Astrocyte of the spinal cord (primary cell): ENCODE measurements around the gene DPH5.

Experiments used
- DNase-seq: peaks from one replicate; pipeline ENCODE4 v3.0.0; 2011; ENCODE audit warnings: low read depth, low spot score
- H3K4me3 ChIP-seq: 2 replicates; pipeline ENCODE4 v1.5.1; 2011; ENCODE audit warnings: low read depth, mild to moderate bottlenecking, low read length, moderate library complexity
- CTCF ChIP-seq: IDR thresholded peaks from 2 replicates; pipeline ENCODE4 v1.5.1; 2012; ENCODE audit warnings: low read depth, mild to moderate bottlenecking, low read length, inconsistent platforms
- in situ Hi-C: cut with HindIII; loops from 2 replicates; pipeline ENCODE4 v1.10.0; 2017; ENCODE audit warnings: low sequenced_read_pairs

Gene DPH5

GRCh38 chr1:101044749-101045148, 19.2 kb upstream of the DPH5 start:
- TF ChIP-seq CTCF, result no peak
- in situ Hi-C loops, result no loop called here
- no peak overlapping the region for H3K4me3 ChIP-seq
- no peak for DNase-seq

- no peak for TF ChIP-seq CTCF
- no peak for DNase-seq
- no peak overlapping the region for H3K4me3 ChIP-seq
- in situ Hi-C loops, result no loop called here
Measured at GRCh38 chr1:101044259-101044658, 18.7 kb upstream of the DPH5 start.

GRCh38 chr1:101043776-101044175, 18.2 kb upstream of the DPH5 start:
- no peak overlapping the region for H3K4me3 ChIP-seq
- TF ChIP-seq CTCF, result peak; percentile 9
- in situ Hi-C loops, result no loop called here
- peak; percentile 50 for DNase-seq

GRCh38 chr1:101041300-101041699, 15.7 kb upstream of the DPH5 start:
- TF ChIP-seq CTCF, result no peak
- H3K4me3 ChIP-seq, result no peak overlapping the region
- in situ Hi-C loops, result no loop called here
- DNase-seq, result no peak

- DNase-seq, result no peak
- TF ChIP-seq CTCF, result no peak
- in situ Hi-C loops, result no loop called here
- H3K4me3 ChIP-seq, result no peak overlapping the region
Measured at GRCh38 chr1:101040666-101041065, 15.1 kb upstream of the DPH5 start.

GRCh38 chr1:101039245-101039644, 13.7 kb upstream of the DPH5 start:
- TF ChIP-seq CTCF, result no peak
- DNase-seq, result peak; percentile 17
- no peak overlapping the region for H3K4me3 ChIP-seq
- in situ Hi-C loops, result no loop called here

GRCh38 chr1:101037316-101037715, 11.7 kb upstream of the DPH5 start:
- in situ Hi-C loops, result no loop called here
- H3K4me3 ChIP-seq, result no peak overlapping the region
- no peak for TF ChIP-seq CTCF
- DNase-seq, result no peak
